HCT116 (cell line): ENCODE measurements around the gene CD59. TPM values are rescaled to one million over a fixed set of nuclear protein-coding genes. Genes with fewer than 3 reads are reported as not detected.
A peak's percentile ranks its signal among the peaks of the same experiment; 100 is the strongest.

Experiments used
- ATAC-seq: fragments of 200-7000 bp; cut with Tn5 transposase; 2 replicates; pipeline ENCODE4 v1.9.1; 2020; ENCODE audit warnings: mild to moderate bottlenecking, moderate library complexity
- BruUV-seq: library from RNA; stranded (reverse); fragments of 400-500 nt; replicated peaks from 2 replicates; lab custom pipeline; 2021; lab: Mats Ljungman, UMichigan
- CTCF ChIA-PET: fragments of 300-600 bp; sonication (Branson Sonifier 250); formaldehyde crosslinking; loops from one replicate; lab custom pipeline; 2021; ENCODE audit warnings: antibody characterized with exemption; lab: Charles Lee
- POLR2A ChIA-PET: fragments of 300-600, 350-600 bp; sonication (Branson Sonifier 250); formaldehyde crosslinking; loops from one replicate; lab custom pipeline; 2021; ENCODE audit warnings: antibody characterized with exemption; lab: Charles Lee
- RAD21 ChIA-PET, 2 experiments: fragments of 300-600 bp; sonication (Branson Sonifier 250); formaldehyde crosslinking; loops; one replicate each; lab custom pipeline; 2023; ENCODE audit warnings: low total read pairs in 2 of 2; ENCODE audit not compliant: uncharacterized antibody in 2 of 2, unreplicated experiment in 2 of 2, low non-redundant PET in 1 of 2; lab: Charles Lee
- DNase-seq: peaks from one replicate; pipeline ENCODE4 v3.0.0-alpha.2; 2010; ENCODE audit warnings: low read depth, low spot score
- H2AFZ ChIP-seq: fragments of 200-600 bp; shearing (Covaris generic), sonication (generic); 2 replicates; pipeline ENCODE4 v1.6.1; 2017; ENCODE audit warnings: low read depth, mixed run types, mixed read lengths, antibody characterized with exemption, low read length; ENCODE audit not compliant: poor library complexity, severe bottlenecking
- H3K27ac ChIP-seq: 2 replicates; pipeline ENCODE4 v1.5.1; 2012; ENCODE audit warnings: low read depth, low read length
- H3K27me3 ChIP-seq: fragments of 200-600 bp; sonication (generic); 2 replicates; pipeline ENCODE4 v1.6.1; 2016; ENCODE audit warnings: mixed run types, low read length, mixed read lengths; ENCODE audit not compliant: insufficient read depth
- H3K36me3 ChIP-seq, 2 experiments: fragments of 200-500 bp in 1 of 2; fragments of 200-600 bp in 1 of 2; sonication (Bioruptor generic) in 1 of 2; sonication (generic) in 1 of 2; 2 replicates each; pipeline versions ENCODE4 v1.5.1 to v1.6.1; 2014 to 2016; ENCODE audit warnings: low read length in 2 of 2, inconsistent platforms in 1 of 2, mixed read lengths in 1 of 2, mixed run types in 1 of 2; ENCODE audit not compliant: insufficient read depth in 2 of 2, control insufficient read depth in 1 of 2
- H3K4me1 ChIP-seq, 2 experiments: fragments of 200-600 bp in 1 of 2; sonication (generic) in 1 of 2; 2 replicates each; pipeline versions ENCODE4 v1.5.1 to v1.6.1; 2012 to 2017; ENCODE audit warnings: low read length in 2 of 2, inconsistent platforms in 1 of 2, mild to moderate bottlenecking in 1 of 2, mixed read lengths in 1 of 2, mixed run types in 1 of 2, moderate library complexity in 1 of 2; ENCODE audit not compliant: insufficient read depth in 2 of 2, control insufficient read depth in 1 of 2
- H3K4me2 ChIP-seq: fragments of 200-600 bp; sonication (generic); 2 replicates; pipeline ENCODE4 v1.6.1; 2017; ENCODE audit warnings: mixed run types, low read length, mixed read lengths
- H3K4me3 ChIP-seq, 2 experiments: fragments of 200-600 bp in 1 of 2; sonication (generic) in 1 of 2; replicated peaks in 1 of 2; 2 replicates each; pipeline ENCODE4 v1.5.1; 2011 to 2016; ENCODE audit warnings: low read length in 2 of 2, control low read depth in 1 of 2, low read depth in 1 of 2, mild to moderate bottlenecking in 1 of 2, mixed read lengths in 1 of 2, mixed run types in 1 of 2
- H3K79me2 ChIP-seq: fragments of 200-600 bp; sonication (generic); 2 replicates; pipeline ENCODE4 v1.6.1; 2017; ENCODE audit warnings: mild to moderate bottlenecking, mixed run types, low read length, moderate library complexity, mixed read lengths; ENCODE audit not compliant: insufficient read depth
- H3K9ac ChIP-seq: fragments of 200-600 bp; sonication (generic); 2 replicates; pipeline ENCODE4 v1.6.1; 2016; ENCODE audit warnings: low read length, mixed read lengths
- H3K9me2 ChIP-seq: fragments of 200-600 bp; sonication (generic), shearing (Covaris generic); 2 replicates; pipeline ENCODE4 v1.6.1; 2017; ENCODE audit warnings: mixed run types, mild to moderate bottlenecking, moderate library complexity; ENCODE audit not compliant: insufficient read depth
- H3K9me3 ChIP-seq, 2 experiments: fragments of 200-500 bp in 1 of 2; fragments of 200-600 bp in 1 of 2; sonication (Bioruptor generic) in 1 of 2; sonication (generic) in 1 of 2; 2 replicates each; pipeline ENCODE4 v1.6.1; 2014 to 2017; ENCODE audit warnings: low read length in 2 of 2, mixed read lengths in 2 of 2, inconsistent platforms in 1 of 2, low read depth in 1 of 2, mild to moderate bottlenecking in 1 of 2, mixed run types in 1 of 2, moderate library complexity in 1 of 2; ENCODE audit not compliant: control insufficient read depth in 1 of 2, insufficient read depth in 1 of 2
- H4K20me1 ChIP-seq: fragments of 200-600 bp; sonication (generic), shearing (Covaris generic); 2 replicates; pipeline ENCODE4 v1.6.1; 2017; ENCODE audit warnings: mixed run types, mild to moderate bottlenecking, moderate library complexity; ENCODE audit not compliant: insufficient read depth
- CBX3 ChIP-seq: IDR thresholded peaks from 2 replicates; pipeline ENCODE4 v1.6.1; 2012; ENCODE audit warnings: low read depth
- EGR1 ChIP-seq: IDR thresholded peaks from 2 replicates; pipeline ENCODE4 v1.6.1; 2012; ENCODE audit warnings: low read depth
- EZH2 ChIP-seq: fragments of 200-600 bp; sonication (generic); IDR thresholded peaks from 2 replicates; pipeline ENCODE4 v1.6.1; 2017; ENCODE audit warnings: antibody characterized with exemption, mixed run types
- EZH2phosphoT487 ChIP-seq: fragments of 200-600 bp; IDR thresholded peaks from 2 replicates; pipeline ENCODE4 v1.6.1; 2018; ENCODE audit warnings: antibody characterized with exemption, borderline replicate concordance
- FOSL1 ChIP-seq: IDR thresholded peaks from 2 replicates; pipeline ENCODE4 v1.6.1; 2012; ENCODE audit warnings: low read depth
- JUND ChIP-seq: IDR thresholded peaks from 2 replicates; pipeline ENCODE4 v1.6.1; 2012
- POLR2A ChIP-seq: IDR thresholded peaks from 2 replicates; pipeline ENCODE4 v1.7.0; 2011; ENCODE audit warnings: borderline replicate concordance; ENCODE audit not compliant: insufficient read depth, insufficient read length; ENCODE audit errors: extremely low read depth
- SIN3A ChIP-seq: IDR thresholded peaks from 2 replicates; pipeline ENCODE4 v1.6.1; 2012; ENCODE audit warnings: low read depth
- SP1 ChIP-seq: IDR thresholded peaks from 2 replicates; pipeline ENCODE4 v1.6.1; 2012; ENCODE audit warnings: low read depth
- TCF7L2 ChIP-seq: IDR thresholded peaks from 2 replicates; pipeline ENCODE4 v1.7.0; 2011; ENCODE audit warnings: borderline replicate concordance, inconsistent platforms; ENCODE audit not compliant: insufficient read depth, insufficient read length; ENCODE audit errors: extremely low read depth
- YY1 ChIP-seq: IDR thresholded peaks from 2 replicates; pipeline ENCODE4 v1.6.1; 2011; ENCODE audit warnings: low read length, low read depth, moderate library complexity, mild to moderate bottlenecking; ENCODE audit not compliant: insufficient replicate concordance; ENCODE audit errors: extremely low read depth
- ZNF274 ChIP-seq: fragments of 200-500 bp; sonication (Bioruptor generic); IDR thresholded peaks from 2 replicates; pipeline ENCODE4 v1.6.1; 2014; ENCODE audit warnings: mild to moderate bottlenecking, low read depth, low read length, inconsistent platforms
- intact Hi-C: fragments of 100-400 bp; cut with micrococcal nuclease; formaldehyde crosslinking; loops from 2 replicates; pipeline ENCODE4 v1.10.0; 2022
- total RNA-seq: library from RNA; stranded (reverse); gene quantifications from one replicate; pipeline ENCODE4 v1.2.1, GENCODE V29; 2021; ENCODE audit not compliant: unreplicated experiment
- TF ChIP-seq, protein P1 (sequence below): IDR thresholded peaks from 2 replicates; pipeline ENCODE4 v1.6.1; 2011; ENCODE audit warnings: mild to moderate bottlenecking, low read length, moderate library complexity; ENCODE audit not compliant: insufficient replicate concordance; ENCODE audit errors: extremely low read depth

Gene CD59
- total RNA-seq, 1 experiment from 2014 or later, result 122 TPM

DNA sequence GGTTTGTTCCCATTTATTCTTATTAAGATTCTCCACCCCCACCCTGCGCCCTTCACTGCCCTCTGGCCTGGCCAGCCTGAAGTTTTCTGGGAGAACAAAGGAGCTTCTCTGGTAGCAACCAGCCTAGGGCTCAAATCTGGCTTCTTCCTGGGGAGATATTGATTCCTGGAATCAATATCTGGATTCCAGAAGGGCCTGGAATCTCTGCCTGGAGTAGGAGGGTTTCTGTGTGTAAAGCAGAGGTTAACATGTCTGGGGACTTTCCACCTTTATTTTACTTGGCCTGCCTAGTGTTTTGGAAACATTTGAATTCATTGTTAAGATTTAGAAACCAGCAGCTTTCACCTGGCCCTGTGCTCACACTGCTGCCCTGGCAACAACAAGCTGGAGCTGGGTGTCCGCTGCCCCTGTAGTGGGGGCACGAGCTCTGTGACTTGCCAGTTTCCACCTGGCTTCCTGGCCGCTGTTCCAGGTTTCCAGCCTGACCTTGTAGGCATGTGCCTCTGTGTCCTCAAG, 41.1 kb downstream of the CD59 start:
- intact Hi-C loops, result loop anchor here (10.0 kb wide), 1 partner anchor 810 kb away; no protein-coding TSS in a partner anchor
- Histone ChIP-seq H3K4me1 (peaks cover 40 to 76% of the 10 kb centered on the region in 2 experiments), H3K4me3 (no peak overlapping the region)

DNA sequence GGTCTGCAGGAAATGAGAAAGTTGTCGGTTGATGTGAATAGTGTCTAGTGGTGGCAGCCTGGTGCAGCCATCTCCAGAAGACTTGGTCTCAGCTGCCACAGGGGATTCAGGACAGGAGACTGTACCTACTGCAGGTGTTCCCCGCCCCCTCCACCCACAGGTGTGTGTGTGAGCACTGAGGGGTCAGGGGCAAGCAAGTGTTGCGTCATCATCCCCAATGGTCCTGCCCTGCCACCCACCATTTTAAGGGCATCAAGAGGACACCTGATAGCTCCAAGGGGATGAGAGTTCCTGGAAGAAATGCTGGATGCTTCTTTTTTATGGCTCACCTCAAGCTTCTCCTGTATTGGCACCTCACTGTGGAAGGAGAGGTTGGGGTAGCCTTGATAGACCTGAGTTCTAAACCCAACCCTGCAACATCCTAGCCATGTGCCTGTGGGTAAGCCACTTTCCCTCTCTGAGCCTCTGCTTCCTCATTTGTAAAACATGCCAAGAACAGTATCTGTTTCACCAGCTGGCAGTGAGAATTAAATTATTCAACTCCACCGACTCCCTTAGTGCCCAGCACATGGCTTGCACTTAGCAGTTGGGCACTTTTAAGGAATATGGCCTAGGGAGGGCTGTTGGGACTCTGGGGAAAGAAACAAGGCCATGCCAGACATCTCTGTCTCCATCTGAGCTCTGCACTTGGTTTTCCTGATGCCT, 41.7 kb downstream of the CD59 start:
- intact Hi-C loops, result loop anchor here (5.0 to 10.0 kb wide), 2 partner anchors 62 to 810 kb away; no protein-coding TSS in a partner anchor
- Histone ChIP-seq H3K9ac (0 out of 2 replicates have a peak overlapping the region, but pooled peaks have one; percentile 14), H2AFZ (no peak overlapping the region), H3K4me3 (no peak overlapping the region), H3K4me2 (peak overlapping the region; percentile 16; the same call in 1 of the 2 replicates), H3K9me3 (no peaks in the 10 kb centered on the region), H3K79me2 (no peaks in the 10 kb centered on the region), H3K9me2 (no peaks in the 10 kb centered on the region), H3K4me1 (peaks cover 42 to 76% of the 10 kb centered on the region in 2 experiments), H3K27ac (no peak overlapping the region), H3K36me3 (no peaks in the 10 kb centered on the region), H4K20me1 (no peaks in the 10 kb centered on the region), H3K27me3 (no peaks in the 10 kb centered on the region)
- ATAC-seq, result no peak
- ChIA-PET CTCF (interaction anchor here (3.4 kb wide), 1 partner anchor 48 kb away, joined by 10 read pairs; no protein-coding TSS in a partner anchor), POLR2A (no interaction called here), RAD21 (no interaction called here)
- no TSS peak for BruUV-seq
- DNase-seq, result no peak
- TF ChIP-seq POLR2A (no peak), ZNF274 (no peak), EZH2phosphoT487 (no peak), EGR1 (no peak), SP1 (no peak), EZH2 (no peak), YY1 (no peak), CBX3 (no peak), SIN3A (no peak), TCF7L2 (no peak)
- TF ChIP-seq, protein P1, sequence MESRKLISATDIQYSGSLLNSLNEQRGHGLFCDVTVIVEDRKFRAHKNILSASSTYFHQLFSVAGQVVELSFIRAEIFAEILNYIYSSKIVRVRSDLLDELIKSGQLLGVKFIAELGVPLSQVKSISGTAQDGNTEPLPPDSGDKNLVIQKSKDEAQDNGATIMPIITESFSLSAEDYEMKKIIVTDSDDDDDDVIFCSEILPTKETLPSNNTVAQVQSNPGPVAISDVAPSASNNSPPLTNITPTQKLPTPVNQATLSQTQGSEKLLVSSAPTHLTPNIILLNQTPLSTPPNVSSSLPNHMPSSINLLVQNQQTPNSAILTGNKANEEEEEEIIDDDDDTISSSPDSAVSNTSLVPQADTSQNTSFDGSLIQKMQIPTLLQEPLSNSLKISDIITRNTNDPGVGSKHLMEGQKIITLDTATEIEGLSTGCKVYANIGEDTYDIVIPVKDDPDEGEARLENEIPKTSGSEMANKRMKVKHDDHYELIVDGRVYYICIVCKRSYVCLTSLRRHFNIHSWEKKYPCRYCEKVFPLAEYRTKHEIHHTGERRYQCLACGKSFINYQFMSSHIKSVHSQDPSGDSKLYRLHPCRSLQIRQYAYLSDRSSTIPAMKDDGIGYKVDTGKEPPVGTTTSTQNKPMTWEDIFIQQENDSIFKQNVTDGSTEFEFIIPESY, result no peak

More for the DNA sequence above, 41.1 kb downstream of the CD59 start:
- RAD21 ChIA-PET, result no interaction called here
- POLR2A ChIA-PET, result no interaction called here
- Histone ChIP-seq H3K27me3 (no peaks in the 10 kb centered on the region), H4K20me1 (no peaks in the 10 kb centered on the region), H2AFZ (no peak overlapping the region), H3K79me2 (no peaks in the 10 kb centered on the region), H3K9ac (peak overlapping the region; percentile 14; the same call in 1 of the 2 replicates), H3K9me3 (no peaks in the 10 kb centered on the region), H3K36me3 (no peaks in the 10 kb centered on the region), H3K4me2 (peak overlapping the region; percentile 16; the same call in 1 of the 2 replicates), H3K9me2 (no peaks in the 10 kb centered on the region), H3K27ac (no peak overlapping the region)
- CTCF ChIA-PET, result interaction anchor here (3.4 kb wide), 1 partner anchor 47 kb away, joined by 10 read pairs; no protein-coding TSS in a partner anchor
- ATAC-seq, result no peak
- DNase-seq, result no peak
- no peak for TF ChIP-seq POLR2A
- TF ChIP-seq FOSL1, result no peak
- no peak for TF ChIP-seq JUND
- no TSS peak for BruUV-seq
